Measurements from ENCODE around the gene BLTP2. TPM values are rescaled to one million over a fixed set of nuclear protein-coding genes. Genes with fewer than 3 reads are reported as not detected.
A peak's percentile ranks its signal among the peaks of the same experiment; 100 is the strongest.

Gene BLTP2
- polyA plus RNA-seq, 1 of the 3 experiments (the other 2 are of a cell fraction): 46.4 TPM

GRCh38 chr17:28646039-28646754 is 1.2 kb upstream of the BLTP2 start:
- Histone ChIP-seq H3K79me2 (ENCODE audit: insufficient read depth) (peaks cover 49% of the 10 kb centered on the region), H2AFZ (ENCODE audit: low read depth) (peak overlapping the region; percentile 74; the same call in 1 of the 2 replicates), H3K4me1 (ENCODE audit: control insufficient read depth in 1 of 2, insufficient read depth in 2 of 2, low read depth in 1 of 2, low read length in 1 of 2) (peaks cover 6 to 14% of the 10 kb centered on the region in 2 experiments; a peak in 3 of 4 replicates), H4K20me1 (ENCODE audit: insufficient read depth) (peaks cover 9% of the 10 kb centered on the region), H3K36me3 (replicated peaks in 1 of 2; ENCODE audit: control insufficient read depth in 1 of 2, insufficient read depth in 2 of 2, low read length in 1 of 2) (peaks cover 30 to 38% of the 10 kb centered on the region in 2 experiments), H3K4me2 (peak overlapping the region; percentile 97), H3K9me2 (no peaks in the 10 kb centered on the region), H3K27ac (ENCODE audit: low read depth in 2 of 2, low read length in 1 of 2) (peak overlapping the region; percentile 60 to 85), H3K27me3 (ENCODE audit: insufficient read depth) (no peaks in the 10 kb centered on the region), H3K4me3 (ENCODE audit: low read depth in 2 of 2, low read length in 1 of 2) (peak overlapping the region in 1 of 2 experiments; percentile 67; a peak in 1 of 4 replicates), H3K9me3 (no peaks in the 10 kb centered on the region), H3F3A (replicated peaks; ENCODE audit: insufficient read depth) (peaks cover 35% of the 10 kb centered on the region), H3K9ac (peak overlapping the region; percentile 72; the same call in 1 of the 2 replicates)
- 84% methylated on average over 12 of the region's 12 CpGs for whole genome bisulfite sequencing (ENCODE audit: low lambda C conversion rate)
- TF ChIP-seq FOXJ3 (CRISPR knock-in tag; IDR thresholded peaks at IDR 0.05) (no peak), GABPA (IDR thresholded peaks at IDR 0.05; ENCODE audit: low read depth) (no peak), JUND (IDR thresholded peaks at IDR 0.05) (no peak), FOSL2 (IDR thresholded peaks at IDR 0.05; ENCODE audit: borderline replicate concordance, low read depth) (no peak), SIN3A (IDR thresholded peaks at IDR 0.05; ENCODE audit: borderline replicate concordance, low read depth, low read length) (no peak), NFIC (IDR thresholded peaks at IDR 0.05; ENCODE audit: borderline replicate concordance) (no peak), IRF3 (IDR thresholded peaks at IDR 0.05; ENCODE audit: low read depth, low read length) (no peak), MEF2A (IDR thresholded peaks at IDR 0.05; ENCODE audit: borderline replicate concordance, low read depth) (no peak)
- ChIA-PET POLR2A (interaction anchor here (0.9 to 1.6 kb wide), 2 partner anchors 15 to 64 kb away, joined by 3 to 7 read pairs; partner anchors contain the start of genes SDF2 and SUPT6H), CTCF (interaction anchor here (0.5 to 4.1 kb wide), 17 partner anchors 10 to 409 kb away, joined by 3 to 50 read pairs (median 4); partner anchors contain the start of genes RPL23A, SDF2 and SUPT6H)
- DNase-seq: no peak

- H3K9me3 ChIP-seq: no peaks in the 10 kb centered on the region
- H3K9me2 ChIP-seq: no peaks in the 10 kb centered on the region
- peaks cover 6 to 14% of the 10 kb centered on the region in 2 experiments; a peak in 3 of 4 replicates for H3K4me1 ChIP-seq (ENCODE audit: control insufficient read depth in 1 of 2, insufficient read depth in 2 of 2, low read depth in 1 of 2, low read length in 1 of 2)
- H3F3A ChIP-seq (replicated peaks; ENCODE audit: insufficient read depth): peaks cover 35% of the 10 kb centered on the region
- ChIA-PET CTCF (interaction anchor here (0.5 to 4.1 kb wide), 16 partner anchors 11 to 410 kb away, joined by 3 to 50 read pairs (median 4); partner anchors contain the start of genes NEK8, SDF2, SUPT6H and TLCD1), POLR2A (interaction anchor here (0.9 to 1.7 kb wide), 4 partner anchors 11 to 74 kb away, joined by 3 to 7 read pairs (median 5); partner anchors contain the start of genes RPL23A, SDF2 and SUPT6H)
- 51% methylated on average over 8 of the region's 8 CpGs for WGBS (ENCODE audit: low lambda C conversion rate)
- H3K79me2 ChIP-seq (ENCODE audit: insufficient read depth): peaks cover 55% of the 10 kb centered on the region
- peaks cover 32 to 44% of the 10 kb centered on the region in 2 experiments for H3K36me3 ChIP-seq (replicated peaks in 1 of 2; ENCODE audit: control insufficient read depth in 1 of 2, insufficient read depth in 2 of 2, low read length in 1 of 2)
- peak overlapping the region; percentile 97 for H3K4me2 ChIP-seq
- no peaks in the 10 kb centered on the region for H3K27me3 ChIP-seq (ENCODE audit: insufficient read depth)
- peaks cover 9% of the 10 kb centered on the region for H4K20me1 ChIP-seq (ENCODE audit: insufficient read depth)
- peak overlapping the region; percentile 74 for H2AFZ ChIP-seq (ENCODE audit: low read depth)
- peak overlapping the region; percentile 72 for H3K9ac ChIP-seq
- H3K27ac ChIP-seq (ENCODE audit: low read depth in 2 of 2, low read length in 1 of 2): peak overlapping the region; percentile 60 to 85
- peak overlapping the region; percentile 67 to 95 for H3K4me3 ChIP-seq (ENCODE audit: low read depth in 2 of 2, low read length in 1 of 2)
- DNase-seq: no peak
- no peak for TF ChIP-seq EP300 (IDR thresholded peaks at IDR 0.05; ENCODE audit: borderline replicate concordance in 1 of 2, low read depth in 1 of 2, low read length in 1 of 2)
- TF ChIP-seq RAD21 (IDR thresholded peaks at IDR 0.05; ENCODE audit: low read length): no peak
- no peak for TF ChIP-seq SIN3A (IDR thresholded peaks at IDR 0.05; ENCODE audit: borderline replicate concordance, low read depth, low read length)
- TF ChIP-seq POLR2AphosphoS5 (IDR thresholded peaks at IDR 0.05; ENCODE audit: low read depth, low read length): no peak
- TF ChIP-seq SMC3 (IDR thresholded peaks at IDR 0.05; ENCODE audit: low read depth, low read length): no peak
- no peak for TF ChIP-seq GABPA (IDR thresholded peaks at IDR 0.05; ENCODE audit: low read depth)
- TF ChIP-seq FOXM1 (IDR thresholded peaks at IDR 0.05; ENCODE audit: low read depth): no peak
- no peak for TF ChIP-seq TCF12 (IDR thresholded peaks at IDR 0.05)
- no peak for TF ChIP-seq CHD2 (IDR thresholded peaks at IDR 0.05; ENCODE audit: low read length, partially characterized antibody)
- no peak for TF ChIP-seq ELF1 (IDR thresholded peaks at IDR 0.05)
- no peak for TF ChIP-seq TAF1 (IDR thresholded peaks at IDR 0.05; ENCODE audit: borderline replicate concordance, low read depth, low read length)
- TF ChIP-seq, protein P1, sequence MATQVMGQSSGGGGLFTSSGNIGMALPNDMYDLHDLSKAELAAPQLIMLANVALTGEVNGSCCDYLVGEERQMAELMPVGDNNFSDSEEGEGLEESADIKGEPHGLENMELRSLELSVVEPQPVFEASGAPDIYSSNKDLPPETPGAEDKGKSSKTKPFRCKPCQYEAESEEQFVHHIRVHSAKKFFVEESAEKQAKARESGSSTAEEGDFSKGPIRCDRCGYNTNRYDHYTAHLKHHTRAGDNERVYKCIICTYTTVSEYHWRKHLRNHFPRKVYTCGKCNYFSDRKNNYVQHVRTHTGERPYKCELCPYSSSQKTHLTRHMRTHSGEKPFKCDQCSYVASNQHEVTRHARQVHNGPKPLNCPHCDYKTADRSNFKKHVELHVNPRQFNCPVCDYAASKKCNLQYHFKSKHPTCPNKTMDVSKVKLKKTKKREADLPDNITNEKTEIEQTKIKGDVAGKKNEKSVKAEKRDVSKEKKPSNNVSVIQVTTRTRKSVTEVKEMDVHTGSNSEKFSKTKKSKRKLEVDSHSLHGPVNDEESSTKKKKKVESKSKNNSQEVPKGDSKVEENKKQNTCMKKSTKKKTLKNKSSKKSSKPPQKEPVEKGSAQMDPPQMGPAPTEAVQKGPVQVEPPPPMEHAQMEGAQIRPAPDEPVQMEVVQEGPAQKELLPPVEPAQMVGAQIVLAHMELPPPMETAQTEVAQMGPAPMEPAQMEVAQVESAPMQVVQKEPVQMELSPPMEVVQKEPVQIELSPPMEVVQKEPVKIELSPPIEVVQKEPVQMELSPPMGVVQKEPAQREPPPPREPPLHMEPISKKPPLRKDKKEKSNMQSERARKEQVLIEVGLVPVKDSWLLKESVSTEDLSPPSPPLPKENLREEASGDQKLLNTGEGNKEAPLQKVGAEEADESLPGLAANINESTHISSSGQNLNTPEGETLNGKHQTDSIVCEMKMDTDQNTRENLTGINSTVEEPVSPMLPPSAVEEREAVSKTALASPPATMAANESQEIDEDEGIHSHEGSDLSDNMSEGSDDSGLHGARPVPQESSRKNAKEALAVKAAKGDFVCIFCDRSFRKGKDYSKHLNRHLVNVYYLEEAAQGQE (IDR thresholded peaks at IDR 0.05; ENCODE audit: low read depth, low read length): no peak
- no peak for TF ChIP-seq MEF2A (IDR thresholded peaks at IDR 0.05; ENCODE audit: borderline replicate concordance, low read depth)
- TF ChIP-seq, protein P2, sequence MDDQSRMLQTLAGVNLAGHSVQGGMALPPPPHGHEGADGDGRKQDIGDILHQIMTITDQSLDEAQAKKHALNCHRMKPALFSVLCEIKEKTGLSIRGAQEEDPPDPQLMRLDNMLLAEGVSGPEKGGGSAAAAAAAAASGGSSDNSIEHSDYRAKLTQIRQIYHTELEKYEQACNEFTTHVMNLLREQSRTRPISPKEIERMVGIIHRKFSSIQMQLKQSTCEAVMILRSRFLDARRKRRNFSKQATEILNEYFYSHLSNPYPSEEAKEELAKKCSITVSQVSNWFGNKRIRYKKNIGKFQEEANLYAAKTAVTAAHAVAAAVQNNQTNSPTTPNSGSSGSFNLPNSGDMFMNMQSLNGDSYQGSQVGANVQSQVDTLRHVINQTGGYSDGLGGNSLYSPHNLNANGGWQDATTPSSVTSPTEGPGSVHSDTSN (IDR thresholded peaks at IDR 0.05): no peak
Observed at GRCh38 chr17:28645576-28645939, 600 bp upstream of the BLTP2 start.

Data from SK-N-SH (cell line).